VCaP (cell line): ENCODE data around the gene ODAD4.

Experiments used
- H3K27ac ChIP-seq: fragments of 450-650 bp; 2 replicates; pipeline ENCODE4 v1.5.1; 2017
- CTCF ChIP-seq: fragments of 450-650 bp; conservative IDR thresholded peaks from 2 replicates; pipeline ENCODE4 v1.5.1; 2017; ENCODE audit warnings: mild to moderate bottlenecking, moderate library complexity

ODAD4 gene

GRCh38 chr17:41948762-41949460 is 18.5 kb downstream of the ODAD4 start:
- no peak for TF ChIP-seq CTCF

DNA sequence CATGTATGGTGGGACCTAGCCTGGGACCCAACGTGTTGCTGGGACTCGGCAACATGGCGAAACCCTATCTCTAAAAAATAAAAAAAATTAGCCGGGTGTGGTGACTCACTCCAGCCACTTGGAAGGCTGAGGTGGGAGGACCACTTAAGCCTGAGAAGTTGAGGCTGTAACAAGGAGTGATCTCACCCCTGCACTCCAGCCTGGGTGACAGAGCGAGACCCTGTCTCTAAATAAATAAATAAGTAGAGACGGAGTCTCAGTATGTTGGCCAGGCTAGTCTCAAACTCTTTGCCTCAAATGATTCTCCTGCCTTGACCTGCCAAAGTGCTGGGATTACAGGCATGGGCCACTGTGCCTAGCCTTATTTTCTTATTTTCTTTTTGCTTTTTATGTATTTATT is 26.1 kb downstream of the ODAD4 start:
- TF ChIP-seq CTCF: no peak
- no peak overlapping the region for H3K27ac ChIP-seq

More at GRCh38 chr17:41948762-41949460, 18.5 kb downstream of the ODAD4 start:
- H3K27ac ChIP-seq: no peak overlapping the region

- no peak overlapping the region for H3K27ac ChIP-seq
- no peak for TF ChIP-seq CTCF
These were observed 26.8 kb downstream of the ODAD4 start for GRCh38 chr17:41957031-41957868.

DNA sequence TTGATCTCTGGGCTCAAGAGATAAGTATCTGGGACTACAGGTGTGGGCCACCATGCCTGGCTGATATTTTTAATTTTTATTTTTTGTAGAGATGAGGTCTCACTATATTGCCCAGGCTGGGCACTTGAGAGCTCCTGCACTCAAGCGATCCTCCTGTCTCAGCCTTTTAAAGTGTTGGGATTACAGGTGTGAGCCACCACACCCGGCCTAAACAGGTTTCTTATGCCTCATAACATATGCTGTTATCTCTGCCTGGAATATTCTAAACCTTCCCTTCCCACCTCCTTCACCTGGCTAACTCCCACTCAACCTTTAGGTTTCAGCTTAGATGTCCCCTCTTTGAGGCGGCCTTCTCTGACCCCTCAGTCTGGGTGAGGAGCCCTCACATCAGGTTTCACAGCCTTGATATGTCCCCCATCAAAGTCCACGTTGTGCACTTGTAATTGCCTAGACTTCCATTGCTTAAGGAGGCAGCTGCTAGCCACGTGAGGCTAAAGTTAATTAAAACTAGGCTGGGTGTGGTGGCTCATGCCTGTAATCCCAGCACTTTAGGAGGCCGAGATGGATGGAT is 27.5 kb downstream of the ODAD4 start:
- H3K27ac ChIP-seq: no peak overlapping the region

DNA sequence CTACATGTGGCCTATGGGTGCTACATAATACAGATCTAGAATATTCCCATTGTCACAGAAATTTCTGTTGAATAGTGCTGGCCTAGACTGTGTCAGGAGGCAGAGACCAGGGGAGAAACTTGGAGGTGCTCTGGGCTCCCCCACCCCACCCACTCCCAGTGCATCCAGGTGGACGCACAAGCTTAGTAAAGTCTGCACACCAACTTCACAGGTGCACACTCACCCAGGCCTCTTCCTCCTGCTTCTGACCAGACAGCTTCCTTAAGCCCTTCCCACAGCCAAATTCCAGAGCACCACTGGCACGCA is 28.6 kb downstream of the ODAD4 start:
- no peak overlapping the region for H3K27ac ChIP-seq
- no peak for TF ChIP-seq CTCF

More for the DNA sequence above, 27.5 kb downstream of the ODAD4 start:
- no peak for TF ChIP-seq CTCF

GRCh38 chr17:41959336-41960095 is 29.1 kb downstream of the ODAD4 start:
- peak; percentile 58 for TF ChIP-seq CTCF
- no peak overlapping the region for H3K27ac ChIP-seq

- no peak for TF ChIP-seq CTCF
- H3K27ac ChIP-seq: no peak overlapping the region
These were observed 31.7 kb downstream of the ODAD4 start for GRCh38 chr17:41962111-41962510.
